ENCODE results near the gene MAGI1. TPM values are rescaled to one million over a fixed set of nuclear protein-coding genes. Genes with fewer than 3 reads are reported as not detected.

The MAGI1 gene
- polyA plus RNA-seq, 1 of the 3 experiments (the other 2 are of a cell fraction) = 10.3 TPM

DNA sequence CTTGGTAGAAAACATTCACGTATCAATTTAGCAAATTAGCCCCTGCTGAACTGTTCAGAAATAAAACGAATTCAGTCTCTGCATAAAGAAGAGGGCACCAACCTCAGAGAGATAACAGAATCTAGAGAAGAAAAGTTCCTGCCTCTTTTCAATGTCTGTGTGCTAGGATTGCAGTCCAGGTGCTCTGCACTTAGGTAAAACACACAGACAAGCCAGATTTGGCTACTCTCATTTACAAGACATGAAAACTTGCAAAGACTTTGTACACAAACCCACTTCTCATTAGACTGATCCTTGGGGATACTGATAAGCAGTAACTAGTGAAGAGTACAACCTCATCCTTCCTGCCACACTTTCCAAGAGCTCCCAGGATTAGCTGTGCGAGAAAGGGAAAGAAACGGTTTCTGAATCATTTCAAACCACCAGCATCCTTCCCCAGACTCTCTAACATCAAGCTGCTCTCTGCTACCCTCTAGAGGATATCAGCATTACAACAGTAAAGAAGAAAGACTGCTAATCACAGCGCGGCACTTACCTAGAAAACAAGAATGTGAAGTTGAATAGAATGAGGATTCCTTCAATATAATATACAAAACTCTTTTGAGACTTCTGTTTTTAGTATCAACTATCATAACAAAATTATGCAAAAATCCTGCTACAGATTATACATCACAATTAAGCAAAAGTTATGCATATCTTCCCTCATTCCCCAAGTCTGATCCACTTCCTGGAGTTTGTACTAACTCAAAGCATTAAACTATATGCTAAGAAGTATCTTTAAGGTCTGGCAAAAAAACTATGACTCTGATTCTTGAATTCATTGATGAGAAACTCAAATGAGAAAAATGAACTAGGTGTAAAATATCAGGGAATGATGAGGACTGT is 306.4 kb downstream of the MAGI1 start:
- peak; percentile 71 for DNase-seq
- 33% methylated on average over 6 of the region's 6 CpGs for WGBS (ENCODE audit: low lambda C conversion rate)
- Histone ChIP-seq H3K4me1 (ENCODE audit: control insufficient read depth in 1 of 2, insufficient read depth in 2 of 2, low read depth in 1 of 2, low read length in 1 of 2) (peaks cover 11% of the 10 kb centered on the region in 2 experiments), H3K4me2 (peak overlapping the region; percentile 43; the same call in 1 of the 2 replicates), H3K9me3 (no peaks in the 10 kb centered on the region), H3K9ac (no peak overlapping the region; the same call in 1 of the 2 replicates), H3K9me2 (no peaks in the 10 kb centered on the region), H4K20me1 (ENCODE audit: insufficient read depth) (no peaks in the 10 kb centered on the region; the same call in 1 of the 2 replicates), H3K36me3 (replicated peaks in 1 of 2; ENCODE audit: control insufficient read depth in 1 of 2, insufficient read depth in 2 of 2, low read length in 1 of 2) (no peaks in the 10 kb centered on the region), H3K79me2 (ENCODE audit: insufficient read depth) (peaks cover 3% of the 10 kb centered on the region; the same call in 1 of the 2 replicates), H3K27me3 (ENCODE audit: insufficient read depth) (no peaks in the 10 kb centered on the region), H2AFZ (ENCODE audit: low read depth) (peak overlapping the region; percentile 42; the same call in 1 of the 2 replicates), H3K27ac (ENCODE audit: low read depth in 2 of 2, low read length in 1 of 2) (peak overlapping the region in 1 of 2 experiments; percentile 41; a peak in 1 of 4 replicates), H3K4me3 (ENCODE audit: low read depth in 2 of 2, low read length in 1 of 2) (peak overlapping the region in 1 of 2 experiments; percentile 37; a peak in 1 of 4 replicates), H3F3A (replicated peaks; ENCODE audit: insufficient read depth) (peaks cover 14% of the 10 kb centered on the region)
- TF ChIP-seq RFX5 (IDR thresholded peaks at IDR 0.05; ENCODE audit: low read length) (no peak), NRF1 (IDR thresholded peaks at IDR 0.05; ENCODE audit: low read depth, low read length) (no peak), GABPA (IDR thresholded peaks at IDR 0.05; ENCODE audit: low read depth) (no peak), RAD21 (IDR thresholded peaks at IDR 0.05; ENCODE audit: low read length) (peak; percentile 88), SMC3 (IDR thresholded peaks at IDR 0.05; ENCODE audit: low read depth, low read length) (peak; percentile 67)
- TF ChIP-seq, protein P1, sequence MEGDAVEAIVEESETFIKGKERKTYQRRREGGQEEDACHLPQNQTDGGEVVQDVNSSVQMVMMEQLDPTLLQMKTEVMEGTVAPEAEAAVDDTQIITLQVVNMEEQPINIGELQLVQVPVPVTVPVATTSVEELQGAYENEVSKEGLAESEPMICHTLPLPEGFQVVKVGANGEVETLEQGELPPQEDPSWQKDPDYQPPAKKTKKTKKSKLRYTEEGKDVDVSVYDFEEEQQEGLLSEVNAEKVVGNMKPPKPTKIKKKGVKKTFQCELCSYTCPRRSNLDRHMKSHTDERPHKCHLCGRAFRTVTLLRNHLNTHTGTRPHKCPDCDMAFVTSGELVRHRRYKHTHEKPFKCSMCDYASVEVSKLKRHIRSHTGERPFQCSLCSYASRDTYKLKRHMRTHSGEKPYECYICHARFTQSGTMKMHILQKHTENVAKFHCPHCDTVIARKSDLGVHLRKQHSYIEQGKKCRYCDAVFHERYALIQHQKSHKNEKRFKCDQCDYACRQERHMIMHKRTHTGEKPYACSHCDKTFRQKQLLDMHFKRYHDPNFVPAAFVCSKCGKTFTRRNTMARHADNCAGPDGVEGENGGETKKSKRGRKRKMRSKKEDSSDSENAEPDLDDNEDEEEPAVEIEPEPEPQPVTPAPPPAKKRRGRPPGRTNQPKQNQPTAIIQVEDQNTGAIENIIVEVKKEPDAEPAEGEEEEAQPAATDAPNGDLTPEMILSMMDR (IDR thresholded peaks at IDR 0.05) = peak; percentile 85
- POLR2A ChIA-PET = no interaction called here
- CTCF ChIA-PET = interaction anchor here (0.5 to 9.4 kb wide), 31 partner anchors 9 to 403 kb away, joined by 3 to 81 read pairs (median 4); no protein-coding TSS in a partner anchor

- Histone ChIP-seq H3K9me2 (no peaks in the 10 kb centered on the region), H3K4me2 (peak overlapping the region; percentile 25; the same call in 1 of the 2 replicates), H2AFZ (ENCODE audit: low read depth) (no peak overlapping the region), H4K20me1 (ENCODE audit: insufficient read depth) (no peaks in the 10 kb centered on the region; the same call in 1 of the 2 replicates), H3K4me3 (ENCODE audit: low read depth in 2 of 2, low read length in 1 of 2) (no peak overlapping the region), H3F3A (replicated peaks; ENCODE audit: insufficient read depth) (peaks cover 14% of the 10 kb centered on the region), H3K79me2 (ENCODE audit: insufficient read depth) (peaks cover 3% of the 10 kb centered on the region; the same call in 1 of the 2 replicates), H3K9ac (no peak overlapping the region), H3K36me3 (replicated peaks in 1 of 2; ENCODE audit: control insufficient read depth in 1 of 2, insufficient read depth in 2 of 2, low read length in 1 of 2) (no peaks in the 10 kb centered on the region), H3K9me3 (no peaks in the 10 kb centered on the region), H3K27ac (ENCODE audit: low read depth in 2 of 2, low read length in 1 of 2) (peak overlapping the region; percentile 76 to 81), H3K4me1 (ENCODE audit: control insufficient read depth in 1 of 2, insufficient read depth in 2 of 2, low read depth in 1 of 2, low read length in 1 of 2) (peaks cover 11% of the 10 kb centered on the region in 2 experiments), H3K27me3 (ENCODE audit: insufficient read depth) (no peaks in the 10 kb centered on the region)
- ChIA-PET CTCF (interaction anchor here (0.6 to 9.4 kb wide), 6 partner anchors 10 to 292 kb away, joined by 3 to 81 read pairs (median 11); no protein-coding TSS in a partner anchor), POLR2A (interaction anchor here (0.9 kb wide), 1 partner anchor 133 kb away, joined by 3 read pairs; no protein-coding TSS in a partner anchor)
- DNase-seq = no peak
- 96% methylated on average over 7 of the region's 7 CpGs for whole genome bisulfite sequencing (ENCODE audit: low lambda C conversion rate)
- TF ChIP-seq RFX5 (IDR thresholded peaks at IDR 0.05; ENCODE audit: low read length) (no peak), SMC3 (IDR thresholded peaks at IDR 0.05; ENCODE audit: low read depth, low read length) (no peak), FOSL2 (IDR thresholded peaks at IDR 0.05; ENCODE audit: borderline replicate concordance, low read depth) (no peak), FOXJ3 (CRISPR knock-in tag; IDR thresholded peaks at IDR 0.05) (no peak), MEF2A (IDR thresholded peaks at IDR 0.05; ENCODE audit: borderline replicate concordance, low read depth) (no peak), TEAD4 (IDR thresholded peaks at IDR 0.05; ENCODE audit: borderline replicate concordance, insufficient read depth) (no peak), REST (IDR thresholded peaks at IDR 0.05; ENCODE audit: low read depth, low read length) (no peak), MAX (IDR thresholded peaks at IDR 0.05; ENCODE audit: low read depth) (no peak), IRF3 (IDR thresholded peaks at IDR 0.05; ENCODE audit: low read depth, low read length) (no peak), GABPA (IDR thresholded peaks at IDR 0.05; ENCODE audit: low read depth) (no peak)
- TF ChIP-seq, protein P2, sequence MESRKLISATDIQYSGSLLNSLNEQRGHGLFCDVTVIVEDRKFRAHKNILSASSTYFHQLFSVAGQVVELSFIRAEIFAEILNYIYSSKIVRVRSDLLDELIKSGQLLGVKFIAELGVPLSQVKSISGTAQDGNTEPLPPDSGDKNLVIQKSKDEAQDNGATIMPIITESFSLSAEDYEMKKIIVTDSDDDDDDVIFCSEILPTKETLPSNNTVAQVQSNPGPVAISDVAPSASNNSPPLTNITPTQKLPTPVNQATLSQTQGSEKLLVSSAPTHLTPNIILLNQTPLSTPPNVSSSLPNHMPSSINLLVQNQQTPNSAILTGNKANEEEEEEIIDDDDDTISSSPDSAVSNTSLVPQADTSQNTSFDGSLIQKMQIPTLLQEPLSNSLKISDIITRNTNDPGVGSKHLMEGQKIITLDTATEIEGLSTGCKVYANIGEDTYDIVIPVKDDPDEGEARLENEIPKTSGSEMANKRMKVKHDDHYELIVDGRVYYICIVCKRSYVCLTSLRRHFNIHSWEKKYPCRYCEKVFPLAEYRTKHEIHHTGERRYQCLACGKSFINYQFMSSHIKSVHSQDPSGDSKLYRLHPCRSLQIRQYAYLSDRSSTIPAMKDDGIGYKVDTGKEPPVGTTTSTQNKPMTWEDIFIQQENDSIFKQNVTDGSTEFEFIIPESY (IDR thresholded peaks at IDR 0.05; ENCODE audit: borderline replicate concordance, low read depth) = no peak
Observed at GRCh38 chr3:65730449-65730848, 308.3 kb downstream of the MAGI1 start.

Measured in SK-N-SH (cell line).